Mesenchymal stem cell (in vitro differentiated cells and primary cell): ENCODE results near the gene TASL.

ENCODE experiments used
- DNase-seq: peaks from one replicate; pipeline ENCODE4 v3.0.0-alpha.2; 2013
- H2AFZ ChIP-seq: one replicate; pipeline ENCODE4 v1.6.1; 2013; ENCODE audit warnings: low read depth, mild to moderate bottlenecking, control low read depth, inconsistent platforms, low read length, moderate library complexity
- H2AK5ac ChIP-seq: 2 replicates; pipeline ENCODE4 v1.6.1; 2013; ENCODE audit warnings: low read length, moderate library complexity, mild to moderate bottlenecking, inconsistent platforms; ENCODE audit not compliant: severe bottlenecking
- H2BK120ac ChIP-seq: one replicate; pipeline ENCODE4 v1.6.1; 2013; ENCODE audit warnings: low read depth, mild to moderate bottlenecking, inconsistent platforms, low read length, moderate library complexity
- H2BK12ac ChIP-seq, 2 experiments: one replicate each; pipeline ENCODE4 v1.6.1; 2013; ENCODE audit warnings: inconsistent platforms in 2 of 2, low read length in 2 of 2, mild to moderate bottlenecking in 2 of 2, moderate library complexity in 2 of 2, control low read depth in 1 of 2
- H2BK15ac ChIP-seq: one replicate; pipeline ENCODE4 v1.6.1; 2013; ENCODE audit warnings: mild to moderate bottlenecking, low read depth, inconsistent platforms; ENCODE audit not compliant: poor library complexity, severe bottlenecking
- H2BK5ac ChIP-seq: 2 replicates; pipeline ENCODE4 v1.6.1; 2013; ENCODE audit warnings: low read depth, mild to moderate bottlenecking, low read length, control low read depth, inconsistent platforms; ENCODE audit not compliant: poor library complexity, severe bottlenecking
- H3K14ac ChIP-seq, 2 experiments: one replicate each; pipeline ENCODE4 v1.6.1; 2013; ENCODE audit warnings: inconsistent platforms in 2 of 2, low read length in 2 of 2, control low read depth in 1 of 2, mild to moderate bottlenecking in 1 of 2, moderate library complexity in 1 of 2
- H3K18ac ChIP-seq, 2 experiments: one replicate each; pipeline ENCODE4 v1.6.1; 2013; ENCODE audit warnings: inconsistent platforms in 2 of 2, low read length in 2 of 2, control low read depth in 1 of 2, low read depth in 1 of 2, mild to moderate bottlenecking in 1 of 2
- H3K23ac ChIP-seq, 2 experiments: one replicate each; pipeline ENCODE4 v1.6.1; 2013; ENCODE audit warnings: inconsistent platforms in 2 of 2, low read length in 2 of 2, mild to moderate bottlenecking in 2 of 2, moderate library complexity in 2 of 2, control low read depth in 1 of 2
- H3K27ac ChIP-seq: 2 replicates; pipeline ENCODE4 v1.5.1; 2013; ENCODE audit warnings: mild to moderate bottlenecking, moderate library complexity, low read length, control low read depth, inconsistent platforms; ENCODE audit not compliant: poor library complexity, severe bottlenecking
- H3K27me3 ChIP-seq, 2 experiments: 2 replicates each; pipeline versions ENCODE4 v1.6.1 to v1.7.0; 2013; ENCODE audit warnings: low read length in 2 of 2, mild to moderate bottlenecking in 2 of 2, moderate library complexity in 2 of 2, control low read depth in 1 of 2, inconsistent platforms in 1 of 2; ENCODE audit not compliant: control insufficient read depth in 1 of 2, insufficient read depth in 1 of 2
- H3K36me3 ChIP-seq, 2 experiments: 2 replicates each; pipeline versions ENCODE4 v1.6.1 to v1.7.0; 2013; ENCODE audit warnings: low read length in 2 of 2, control low read depth in 1 of 2, inconsistent platforms in 1 of 2, low read depth in 1 of 2, mild to moderate bottlenecking in 1 of 2; ENCODE audit not compliant: insufficient read depth in 2 of 2, control insufficient read depth in 1 of 2
- H3K4ac ChIP-seq, 2 experiments: one replicate each; pipeline ENCODE4 v1.6.1; 2013; ENCODE audit warnings: inconsistent platforms in 2 of 2, low read length in 2 of 2, mild to moderate bottlenecking in 2 of 2, moderate library complexity in 2 of 2, control low read depth in 1 of 2, low read depth in 1 of 2
- H3K4me1 ChIP-seq: 2 replicates; pipeline ENCODE4 v1.6.1; 2013; ENCODE audit warnings: low read depth, low read length, control low read depth; ENCODE audit not compliant: control insufficient read depth, insufficient read depth
- H3K4me2 ChIP-seq: 2 replicates; pipeline ENCODE4 v1.6.1; 2013; ENCODE audit warnings: low read length, mild to moderate bottlenecking, inconsistent platforms; ENCODE audit not compliant: poor library complexity, severe bottlenecking
- H3K4me3 ChIP-seq, 2 experiments: 2 replicates each; pipeline versions ENCODE4 v1.5.1 to v1.7.0; 2013; ENCODE audit warnings: low read length in 2 of 2, mild to moderate bottlenecking in 2 of 2, control low read depth in 1 of 2, low read depth in 1 of 2; ENCODE audit not compliant: insufficient read depth in 1 of 2
- H3K79me1 ChIP-seq: replicated peaks from 2 replicates; pipeline ENCODE4 v1.6.1; 2013; ENCODE audit warnings: mild to moderate bottlenecking, control low read depth, low read length, inconsistent platforms; ENCODE audit not compliant: poor library complexity, severe bottlenecking
- H3K9ac ChIP-seq: 2 replicates; pipeline ENCODE4 v1.7.0; 2013; ENCODE audit warnings: mild to moderate bottlenecking, low read length, moderate library complexity
- H3K9me3 ChIP-seq: 2 replicates; pipeline ENCODE4 v1.7.0; 2013; ENCODE audit warnings: mild to moderate bottlenecking, low read length; ENCODE audit not compliant: control insufficient read depth
- H4K8ac ChIP-seq: one replicate; pipeline ENCODE4 v1.6.1; 2013; ENCODE audit warnings: inconsistent platforms, mild to moderate bottlenecking, low read length, moderate library complexity
- H4K91ac ChIP-seq: one replicate; pipeline ENCODE4 v1.6.1; 2013; ENCODE audit warnings: mild to moderate bottlenecking, low read length, inconsistent platforms
- WGBS: methylation state at CpG from one replicate; pipeline ENCODE4 v1.1.7; 2013; ENCODE audit warnings: mixed read lengths; 5-methylcytosine and 5-hydroxymethylcytosine counted together

TASL gene

GRCh38 chrX:30538271-30538670 is 39.3 kb downstream of the TASL start:
- H3K79me1 ChIP-seq, result no peaks in the 10 kb centered on the region
- no peak overlapping the region for H2BK5ac ChIP-seq
- no peaks in the 10 kb centered on the region for H3K36me3 ChIP-seq
- no peak overlapping the region for H4K91ac ChIP-seq
- H3K9ac ChIP-seq, result no peak overlapping the region
- no peaks in the 10 kb centered on the region for H3K9me3 ChIP-seq
- no peak overlapping the region for H3K14ac ChIP-seq
- no peak overlapping the region for H3K4me2 ChIP-seq
- H2AFZ ChIP-seq, result no peak overlapping the region
- no peaks in the 10 kb centered on the region for H3K4me1 ChIP-seq
- no peak for DNase-seq
- H2BK12ac ChIP-seq, result no peak overlapping the region
- no CpG with 5 or more reads among the region's 2 CpGs for WGBS
- H2BK120ac ChIP-seq, result no peak overlapping the region
- no peak overlapping the region for H4K8ac ChIP-seq
- H2BK15ac ChIP-seq, result no peak overlapping the region
- no peak overlapping the region for H3K18ac ChIP-seq
- H3K27me3 ChIP-seq, result no peaks in the 10 kb centered on the region
- H3K4me3 ChIP-seq, result no peak overlapping the region
- no peak overlapping the region for H3K4ac ChIP-seq
- H3K23ac ChIP-seq, result no peak overlapping the region
- H2AK5ac ChIP-seq, result no peak overlapping the region
- no peak overlapping the region for H3K27ac ChIP-seq

- Histone ChIP-seq H3K27ac (no peak overlapping the region), H3K18ac (no peak overlapping the region), H3K27me3 (no peaks in the 10 kb centered on the region), H4K91ac (no peak overlapping the region), H3K23ac (no peak overlapping the region), H2BK15ac (no peak overlapping the region), H3K36me3 (no peaks in the 10 kb centered on the region), H3K14ac (no peak overlapping the region), H2BK5ac (no peak overlapping the region), H2AFZ (no peak overlapping the region), H4K8ac (no peak overlapping the region), H3K4me3 (no peak overlapping the region), H3K4me1 (no peaks in the 10 kb centered on the region), H3K4ac (no peak overlapping the region), H3K79me1 (no peaks in the 10 kb centered on the region), H2AK5ac (no peak overlapping the region), H3K9me3 (no peaks in the 10 kb centered on the region), H3K9ac (no peak overlapping the region), H2BK12ac (no peak overlapping the region), H2BK120ac (no peak overlapping the region), H3K4me2 (no peak overlapping the region)
- no peak for DNase-seq
- WGBS, result 0% methylated on average over 1 of the region's 1 CpG
Measured at GRCh38 chrX:30533835-30534234, 43.7 kb downstream of the TASL start.

GRCh38 chrX:30533266-30533665 is 44.3 kb downstream of the TASL start:
- no peak overlapping the region for H3K23ac ChIP-seq
- no peak overlapping the region for H3K14ac ChIP-seq
- H3K4me2 ChIP-seq, result no peak overlapping the region
- peak; percentile 41 for DNase-seq
- H2BK12ac ChIP-seq, result no peak overlapping the region
- no peak overlapping the region for H2AK5ac ChIP-seq
- H4K91ac ChIP-seq, result no peak overlapping the region
- H3K36me3 ChIP-seq, result no peaks in the 10 kb centered on the region
- H3K18ac ChIP-seq, result no peak overlapping the region
- H3K4me3 ChIP-seq, result no peak overlapping the region
- no peaks in the 10 kb centered on the region for H3K27me3 ChIP-seq
- WGBS, result 100% methylated on average over 1 of the region's 2 CpGs
- no peak overlapping the region for H2BK15ac ChIP-seq
- H3K27ac ChIP-seq, result no peak overlapping the region
- H3K79me1 ChIP-seq, result no peaks in the 10 kb centered on the region
- H3K4me1 ChIP-seq, result no peaks in the 10 kb centered on the region
- no peak overlapping the region for H2BK5ac ChIP-seq
- H3K9me3 ChIP-seq, result no peaks in the 10 kb centered on the region
- no peak overlapping the region for H2BK120ac ChIP-seq
- no peak overlapping the region for H3K9ac ChIP-seq
- no peak overlapping the region for H2AFZ ChIP-seq
- no peak overlapping the region for H4K8ac ChIP-seq
- H3K4ac ChIP-seq, result no peak overlapping the region

DNA sequence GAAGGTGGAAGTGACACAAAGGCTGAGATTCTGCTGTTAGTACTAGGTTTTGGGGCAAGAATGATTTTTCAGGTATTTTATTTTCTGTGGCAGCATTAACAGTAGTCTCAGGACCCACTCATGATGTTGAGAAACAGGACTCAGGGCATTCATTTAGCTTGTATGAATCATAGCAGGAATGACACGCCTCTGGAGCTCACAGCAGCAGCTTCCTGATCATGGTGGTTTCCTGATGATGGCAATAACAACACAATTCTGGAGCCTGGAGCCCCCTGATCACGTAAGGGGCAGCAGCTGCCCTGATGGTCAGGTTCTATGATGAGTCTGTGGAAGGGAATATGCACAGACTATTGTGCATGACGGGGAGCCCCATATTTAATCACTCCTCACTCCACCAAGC is 47.0 kb downstream of the TASL start:
- no peak overlapping the region for H3K18ac ChIP-seq
- H3K4me2 ChIP-seq, result no peak overlapping the region
- peak; percentile 44 for DNase-seq
- H2BK120ac ChIP-seq, result no peak overlapping the region
- no peak overlapping the region for H4K91ac ChIP-seq
- H3K27ac ChIP-seq, result no peak overlapping the region
- no peak overlapping the region for H3K14ac ChIP-seq
- H3K4me3 ChIP-seq, result no peak overlapping the region
- H3K27me3 ChIP-seq, result no peaks in the 10 kb centered on the region
- H2BK5ac ChIP-seq, result no peak overlapping the region
- H3K36me3 ChIP-seq, result no peaks in the 10 kb centered on the region
- no peak overlapping the region for H2AK5ac ChIP-seq
- H3K9me3 ChIP-seq, result no peaks in the 10 kb centered on the region
- no peaks in the 10 kb centered on the region for H3K4me1 ChIP-seq
- H3K23ac ChIP-seq, result no peak overlapping the region
- H3K79me1 ChIP-seq, result no peaks in the 10 kb centered on the region
- H3K9ac ChIP-seq, result no peak overlapping the region
- 45% methylated on average over 1 of the region's 3 CpGs for WGBS
- no peak overlapping the region for H3K4ac ChIP-seq
- no peak overlapping the region for H2AFZ ChIP-seq
- no peak overlapping the region for H2BK12ac ChIP-seq
- no peak overlapping the region for H4K8ac ChIP-seq
- H2BK15ac ChIP-seq, result no peak overlapping the region
